ENCODE data around the gene CPTP.
A peak's percentile ranks its signal among the peaks of the same experiment; 100 is the strongest.

CPTP gene

GRCh38 chr1:1370771-1371300 lies 46.2 kb downstream of the CPTP start:
- no peak for DNase-seq

GRCh38 chr1:1371364-1371745 lies 46.8 kb downstream of the CPTP start:
- no peak for DNase-seq

GRCh38 chr1:1371746-1372711 lies 47.4 kb downstream of the CPTP start:
- DNase-seq: peak; percentile 56

GRCh38 chr1:1373051-1373814 lies 48.6 kb downstream of the CPTP start:
- no peak for DNase-seq

- DNase-seq: no peak
Observed at GRCh38 chr1:1373815-1374588, 49.4 kb downstream of the CPTP start.

GRCh38 chr1:1374589-1374928 lies 50.0 kb downstream of the CPTP start:
- no peak for DNase-seq

GRCh38 chr1:1374929-1375662 lies 50.5 kb downstream of the CPTP start, which contains the start of gene AURKAIP1:
AURKAIP1 (minus strand) TSS chr1:1375207; CDS start chr1:1374756, 451 bp downstream.
- peak; percentile 99 for DNase-seq

GRCh38 chr1:1376551-1377226 lies 52.1 kb downstream of the CPTP start:
- no peak for DNase-seq

- no peak for DNase-seq
Observed at GRCh38 chr1:1377540-1378205, 53.1 kb downstream of the CPTP start.

All from T1000 (cell line).